ENCODE data around the gene MYL5. TPM values are rescaled to one million over a fixed set of nuclear protein-coding genes. Genes with fewer than 3 reads are reported as not detected.

Gene MYL5
- total and polyA plus RNA-seq, 10 of the 15 experiments (the other 5 are each of a cell fraction or from before 2014, with no cell fraction given), result 1.2 to 13.8 (median 7.1) TPM

DNA sequence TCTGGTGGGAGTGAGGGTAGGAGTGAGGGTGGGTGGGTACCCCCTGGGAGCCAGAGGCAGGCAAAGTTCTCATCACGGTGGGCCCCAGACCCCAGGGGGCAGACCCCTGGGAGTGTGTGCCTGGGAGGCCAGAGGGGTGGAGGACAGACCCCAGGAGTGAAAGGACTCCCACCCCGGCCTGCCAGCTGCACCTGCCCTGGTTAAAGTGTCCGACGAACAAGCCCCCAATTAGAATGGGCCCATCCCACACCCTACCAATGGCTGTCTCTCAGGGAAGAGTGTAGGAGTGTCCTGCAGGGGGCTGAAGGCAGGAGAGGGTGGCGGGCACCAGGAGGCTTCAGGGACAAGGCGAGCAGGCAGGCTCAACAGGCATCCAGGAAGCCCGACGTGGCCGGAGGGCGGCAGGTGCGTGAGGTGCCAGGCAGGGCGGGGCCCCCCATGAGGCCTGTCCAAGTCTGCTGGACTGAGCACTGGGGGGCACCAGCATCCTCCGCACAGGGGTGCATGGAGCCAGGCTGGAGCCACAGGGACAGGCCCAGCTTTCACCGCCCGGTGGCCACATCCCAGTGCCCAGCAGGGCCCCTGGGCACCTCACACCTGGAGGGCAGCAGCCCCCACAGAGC is 40.3 kb upstream of the MYL5 start:
- H3K79me2 ChIP-seq (ENCODE audit: control insufficient read depth, insufficient read depth, low read length), result no peaks in the 10 kb centered on the region
- H3K4me2 ChIP-seq (ENCODE audit: control insufficient read depth, insufficient read depth), result no peak overlapping the region
- H3K9ac ChIP-seq (ENCODE audit: control insufficient read depth, insufficient read depth, low read length), result no peak overlapping the region
- H4K20me1 ChIP-seq (ENCODE audit: control insufficient read depth, insufficient read depth), result no peaks in the 10 kb centered on the region
- H3K27me3 ChIP-seq (replicated peaks in 1 of 2; ENCODE audit: control insufficient read depth in 2 of 2, insufficient read depth in 2 of 2, low read length in 1 of 2), result no peaks in the 10 kb centered on the region
- DNase-seq (ENCODE audit: low read depth, low spot score) (no peak), FAIRE-seq (no peak), ATAC-seq (no peak)
- intact Hi-C loops (cut with micrococcal nuclease; ENCODE audit: unreplicated experiment), result no loop called here
- H3K4me1 ChIP-seq (ENCODE audit: control insufficient read depth, insufficient read depth, low read length), result no peaks in the 10 kb centered on the region
- 68% methylated on average over 8 of the region's 15 CpGs for WGBS (ENCODE audit: insufficient coverage, insufficient replicate concordance, low lambda C conversion rate, missing lambda C conversion rate)
- no peak overlapping the region for H3K27ac ChIP-seq (ENCODE audit: control insufficient read depth, insufficient read depth)
- no peak overlapping the region for H3K4me3 ChIP-seq
- BruUV-seq (replicated peaks), result no TSS peak
- SMC1A ChIA-PET (ENCODE audit: uncharacterized antibody, unreplicated experiment), result no interaction called here
- CTCF ChIA-PET, result no interaction called here
- POLR2A ChIA-PET, result no interaction called here
- in situ Hi-C loops (cut with MboI), result no loop called here
- H2AFZ ChIP-seq (ENCODE audit: control insufficient read depth, low read depth, low read length), result no peak overlapping the region
- TF ChIP-seq LARP7 (IDR thresholded peaks at IDR 0.05) (no peak), POLR2AphosphoS5 (IDR thresholded peaks at IDR 0.05; ENCODE audit: low read length) (no peak), ZNF384 (IDR thresholded peaks at IDR 0.05; ENCODE audit: borderline replicate concordance, low read depth, low read length) (no peak), CEBPB (IDR thresholded peaks at IDR 0.05; ENCODE audit: borderline replicate concordance in 1 of 2, low read depth in 2 of 2, low read length in 2 of 2) (no peak), SMAD5 (IDR thresholded peaks at IDR 0.05; ENCODE audit: low read depth) (no peak), DPF2 (IDR thresholded peaks at IDR 0.05) (no peak), EP300 (IDR thresholded peaks at IDR 0.05; ENCODE audit: borderline replicate concordance in 1 of 2, control insufficient read depth in 1 of 2, low read depth in 2 of 2, low read length in 2 of 2) (no peak), BHLHE40 (IDR thresholded peaks at IDR 0.05; ENCODE audit: borderline replicate concordance in 1 of 2, low read depth in 2 of 2, low read length in 1 of 2) (no peak), GATAD2B (conservative IDR thresholded peaks at IDR 0.05; ENCODE audit: low read depth) (no peak), RUNX3 (IDR thresholded peaks at IDR 0.05; ENCODE audit: low read length) (no peak), PAX8 (IDR thresholded peaks at IDR 0.05) (no peak), RBBP5 (conservative IDR thresholded peaks at IDR 0.05) (no peak), EED (IDR thresholded peaks at IDR 0.05; ENCODE audit: low read depth) (no peak), MYB (IDR thresholded peaks at IDR 0.05; ENCODE audit: borderline replicate concordance, low read depth, low read length) (no peak)
- RAD21 ChIA-PET (ENCODE audit: unreplicated experiment), result no interaction called here
- no peaks in the 10 kb centered on the region for H3K36me3 ChIP-seq (ENCODE audit: control insufficient read depth in 2 of 2, insufficient read depth in 2 of 2, low read length in 1 of 2)
- peaks cover 3% of the 10 kb centered on the region; the same call in 2 of the 3 replicates for H3K9me3 ChIP-seq (replicated peaks; ENCODE audit: control insufficient read depth, insufficient read depth, low read length)

Measured in GM12878 (cell line).